B cell (primary cell): ENCODE data around the gene PGLYRP1. TPM values are rescaled to one million over a fixed set of nuclear protein-coding genes. Genes with fewer than 3 reads are reported as not detected.
A peak's percentile ranks its signal among the peaks of the same experiment; 100 is the strongest.

Experiments used
- ATAC-seq: fragments of 200-7000 bp; cut with Tn5 transposase; one replicate; pipeline ENCODE4 v1.10.0; 2021; ENCODE audit warnings: low read depth, mild to moderate bottlenecking, moderate number of reproducible peaks, moderate library complexity
- CTCF ChIA-PET: fragments of 350-600 bp; sonication (Branson Sonifier 250); formaldehyde crosslinking; loops from one replicate; lab custom pipeline; 2021; ENCODE audit warnings: antibody characterized with exemption, inconsistent platforms; lab: Charles Lee
- POLR2A ChIA-PET: fragments of 350-600 bp; sonication (Branson Sonifier 250); formaldehyde crosslinking; loops from one replicate; lab custom pipeline; 2021; ENCODE audit warnings: antibody characterized with exemption; lab: Charles Lee
- DNase-seq: peaks from one replicate; pipeline ENCODE4 v3.0.0; 2013
- H2AFZ ChIP-seq: 2 replicates; pipeline ENCODE4 v1.6.1; 2012; ENCODE audit warnings: mild to moderate bottlenecking, low read depth, low read length; ENCODE audit not compliant: insufficient read depth, poor library complexity, severe bottlenecking
- H3K27ac ChIP-seq, 2 donors: 1 replicate in 1 of 2; 2 replicates in 1 of 2; pipeline ENCODE4 v1.5.1; 2012 to 2013; ENCODE audit warnings: low read length in 2 of 2, mild to moderate bottlenecking in 2 of 2, moderate library complexity in 1 of 2
- H3K27me3 ChIP-seq, 4 experiments: fragments of 200-600 bp in 1 of 4; sonication (generic) in 1 of 4; replicated peaks in 1 of 4; 1 replicate in 2 of 4; 2 replicates in 2 of 4; pipeline versions ENCODE4 v1.6.1 to v1.7.0; 2013 to 2016; ENCODE audit warnings: low read length in 3 of 4, mild to moderate bottlenecking in 2 of 4, mixed read lengths in 1 of 4, moderate library complexity in 1 of 4; ENCODE audit not compliant: insufficient read depth in 4 of 4, control insufficient read depth in 3 of 4; ENCODE audit errors: control extremely low read depth in 1 of 4
- H3K36me3 ChIP-seq, 2 experiments: replicated peaks in 1 of 2; 1 replicate in 1 of 2; 2 replicates in 1 of 2; pipeline versions ENCODE4 v1.6.1 to v1.7.1; 2013; ENCODE audit warnings: low read length in 1 of 2; ENCODE audit not compliant: insufficient read depth in 2 of 2, control insufficient read depth in 1 of 2; ENCODE audit errors: control extremely low read depth in 1 of 2, extremely low read depth in 1 of 2
- H3K4me1 ChIP-seq, 2 donors: fragments of 200-600 bp in 1 of 2; sonication (generic) in 1 of 2; 1 replicate in 1 of 2; 2 replicates in 1 of 2; pipeline versions ENCODE4 v1.5.1 to v1.6.1; 2013 to 2017; ENCODE audit warnings: low read length in 2 of 2; ENCODE audit not compliant: control insufficient read depth in 2 of 2, insufficient read depth in 2 of 2
- H3K4me2 ChIP-seq: replicated peaks from 2 replicates; pipeline ENCODE3; 2012; ENCODE audit warnings: mild to moderate bottlenecking, low read depth, low read length; ENCODE audit not compliant: poor library complexity, severe bottlenecking
- H3K4me3 ChIP-seq, 5 experiments: fragments of 200-600 bp in 1 of 5; sonication (generic) in 1 of 5; 1 replicate in 3 of 5; 2 replicates in 2 of 5; pipeline versions ENCODE4 v1.5.1 to v1.7.0; 2011 to 2016; ENCODE audit warnings: low read length in 4 of 5, mild to moderate bottlenecking in 4 of 5, low read depth in 2 of 5, control low read depth in 1 of 5, moderate library complexity in 1 of 5; ENCODE audit not compliant: insufficient read depth in 1 of 5; ENCODE audit errors: control extremely low read depth in 1 of 5, extremely low read depth in 1 of 5
- H3K79me2 ChIP-seq: fragments of 200-600 bp; sonication (generic); one replicate; pipeline ENCODE4 v1.6.0; 2016; ENCODE audit warnings: low read length; ENCODE audit not compliant: control insufficient read depth, insufficient read depth
- H3K9ac ChIP-seq: fragments of 200-600 bp; sonication (generic); 2 replicates; pipeline ENCODE4 v1.6.1; 2017; ENCODE audit warnings: mild to moderate bottlenecking, low read length, moderate library complexity
- H3K9me3 ChIP-seq, 3 donors: one replicate each; pipeline versions ENCODE4 v1.6.1 to v1.7.1; 2013; ENCODE audit warnings: low read length in 2 of 3; ENCODE audit not compliant: control insufficient read depth in 2 of 3, insufficient read depth in 1 of 3; ENCODE audit errors: control extremely low read depth in 1 of 3
- H4K20me1 ChIP-seq: 2 replicates; pipeline ENCODE4 v1.6.0; 2012; ENCODE audit warnings: mild to moderate bottlenecking, low read length; ENCODE audit not compliant: insufficient read depth, control insufficient read depth, poor library complexity, severe bottlenecking
- H3K27ac Mint-ChIP-seq: one replicate; pipeline ENCODE4 v1.8.0; 2021; ENCODE audit warnings: mixed read lengths
- H3K27me3 Mint-ChIP-seq: one replicate; pipeline ENCODE4 v1.8.0; 2021; ENCODE audit warnings: mixed read lengths
- H3K4me1 Mint-ChIP-seq: one replicate; pipeline ENCODE4 v1.8.0; 2021; ENCODE audit warnings: mixed read lengths
- H3K4me3 Mint-ChIP-seq: one replicate; pipeline ENCODE4 v1.8.0; 2021; ENCODE audit warnings: mixed read lengths
- H3K9me3 Mint-ChIP-seq: one replicate; pipeline ENCODE4 v1.8.0; 2022; ENCODE audit warnings: mixed read lengths; ENCODE audit not compliant: insufficient read depth
- EZH2 ChIP-seq: IDR thresholded peaks from 2 replicates; pipeline ENCODE4 v1.6.1; 2012; ENCODE audit warnings: borderline replicate concordance, low read depth, mild to moderate bottlenecking, moderate library complexity, low read length; ENCODE audit not compliant: insufficient read depth, poor library complexity, severe bottlenecking
- WGBS: methylation state at CpG from one replicate; pipeline ENCODE4 v1.1.5; 2013; ENCODE audit warnings: missing lambda C conversion rate; ENCODE audit not compliant: insufficient coverage; 5-methylcytosine and 5-hydroxymethylcytosine counted together
- intact Hi-C: fragments of 100-400 bp; cut with micrococcal nuclease; formaldehyde crosslinking; loops from one replicate; pipeline ENCODE4 v1.10.0; 2022
- polyA plus RNA-seq: library from polyadenylated mRNA; depleted of rRNA; stranded (reverse); fragments of >200 nt; gene quantifications from 2 replicates; pipeline ENCODE4 v1.2.3, GENCODE V29; 2012
- total RNA-seq, 2 donors: library from RNA; stranded (reverse); fragments of 120-200 nt in 1 of 2; gene quantifications; 1 replicate in 1 of 2; 2 replicates in 1 of 2; pipeline versions ENCODE4 v1.2.3 to v1.2.4, GENCODE V29; 2013 to 2022
- TF ChIP-seq, protein P1 (sequence below): fragments of 200-600 bp; IDR thresholded peaks from one replicate; pipeline ENCODE4 v1.8.0; 2022; ENCODE audit warnings: antibody characterized with exemption, mild to moderate bottlenecking

The PGLYRP1 gene
- total and polyA plus RNA-seq, 2 donors (not counting 1 experiment from before 2014, with no cell fraction given), result not detected

- Histone ChIP-seq H3K36me3 (no peaks in the 10 kb centered on the region), H3K4me3 (peak overlapping the region; percentile 65 to 81 (median 76)), H3K4me2 (peak overlapping the region; percentile 100), H3K27ac (no peak overlapping the region), H3K27me3 (peaks cover 0 to 21% (median 7%) of the 10 kb centered on the region in 4 experiments), H4K20me1 (peaks cover 6% of the 10 kb centered on the region), H3K79me2 (no peaks in the 10 kb centered on the region), H3K9ac (peak overlapping the region; percentile 68), H3K4me1 (peaks cover 19 to 22% of the 10 kb centered on the region in 2 donors), H2AFZ (peak overlapping the region; percentile 97), H3K9me3 (peaks cover 0 to 10% (median 0%) of the 10 kb centered on the region in 3 donors)
- ChIA-PET CTCF (interaction anchor here (0.9 to 4.9 kb wide), 6 partner anchors 9 to 247 kb away, joined by 3 to 28 read pairs (median 4); partner anchors contain the start of gene SIX5), POLR2A (interaction anchor here (1.2 kb wide), 1 partner anchor 247 kb away, joined by 3 read pairs; the partner anchor contains the start of gene SIX5)
- Mint-ChIP-seq H3K27ac (peak overlapping the region; percentile 69), H3K9me3 (no peaks in the 10 kb centered on the region), H3K27me3 (peaks cover 18% of the 10 kb centered on the region), H3K4me1 (peaks cover 18% of the 10 kb centered on the region), H3K4me3 (peak overlapping the region; percentile 94)
- WGBS, result 2% methylated on average over 48 of the region's 48 CpGs
- ATAC-seq, result peak; percentile 85
- intact Hi-C loops, result loop anchor here (1.0 to 10.0 kb wide), 7 partner anchors 21 to 1588 kb away; partner anchors contain the start of genes BICRA, CCDC61, SIX5 and SYMPK
- no peak for TF ChIP-seq EZH2
- TF ChIP-seq, protein P1, sequence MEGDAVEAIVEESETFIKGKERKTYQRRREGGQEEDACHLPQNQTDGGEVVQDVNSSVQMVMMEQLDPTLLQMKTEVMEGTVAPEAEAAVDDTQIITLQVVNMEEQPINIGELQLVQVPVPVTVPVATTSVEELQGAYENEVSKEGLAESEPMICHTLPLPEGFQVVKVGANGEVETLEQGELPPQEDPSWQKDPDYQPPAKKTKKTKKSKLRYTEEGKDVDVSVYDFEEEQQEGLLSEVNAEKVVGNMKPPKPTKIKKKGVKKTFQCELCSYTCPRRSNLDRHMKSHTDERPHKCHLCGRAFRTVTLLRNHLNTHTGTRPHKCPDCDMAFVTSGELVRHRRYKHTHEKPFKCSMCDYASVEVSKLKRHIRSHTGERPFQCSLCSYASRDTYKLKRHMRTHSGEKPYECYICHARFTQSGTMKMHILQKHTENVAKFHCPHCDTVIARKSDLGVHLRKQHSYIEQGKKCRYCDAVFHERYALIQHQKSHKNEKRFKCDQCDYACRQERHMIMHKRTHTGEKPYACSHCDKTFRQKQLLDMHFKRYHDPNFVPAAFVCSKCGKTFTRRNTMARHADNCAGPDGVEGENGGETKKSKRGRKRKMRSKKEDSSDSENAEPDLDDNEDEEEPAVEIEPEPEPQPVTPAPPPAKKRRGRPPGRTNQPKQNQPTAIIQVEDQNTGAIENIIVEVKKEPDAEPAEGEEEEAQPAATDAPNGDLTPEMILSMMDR, result peak; percentile 83
- DNase-seq, result peak; percentile 85
Observed at GRCh38 chr19:46016426-46017094, 6.3 kb downstream of the PGLYRP1 start.
